ENCODE data around the gene DSCAML1. TPM values are rescaled to one million over a fixed set of nuclear protein-coding genes. Genes with fewer than 3 reads are reported as not detected.

Gene DSCAML1
- total RNA-seq, 1 experiment from 2014 or later: not detected

- no peaks in the 10 kb centered on the region for H3K79me2 ChIP-seq (ENCODE audit: insufficient read depth, low read length)
- H3K9me2 ChIP-seq (ENCODE audit: insufficient read depth): no peaks in the 10 kb centered on the region
- no peak overlapping the region for H3K4me3 ChIP-seq (replicated peaks in 1 of 2; ENCODE audit: low read depth in 1 of 2, low read length in 2 of 2)
- no peaks in the 10 kb centered on the region for H3K9me3 ChIP-seq (ENCODE audit: control insufficient read depth in 1 of 2, insufficient read depth in 1 of 2, low read depth in 1 of 2, low read length in 2 of 2)
- H3K4me1 ChIP-seq (ENCODE audit: control insufficient read depth in 1 of 2, insufficient read depth in 2 of 2, low read length in 2 of 2): no peaks in the 10 kb centered on the region
- peaks cover 41% of the 10 kb centered on the region for H3K27me3 ChIP-seq (ENCODE audit: insufficient read depth, low read length)
- no peak overlapping the region for H3K9ac ChIP-seq (ENCODE audit: low read length)
- no peaks in the 10 kb centered on the region for H3K36me3 ChIP-seq (ENCODE audit: control insufficient read depth in 1 of 2, insufficient read depth in 2 of 2, low read length in 2 of 2)
- no peak for ATAC-seq
- ChIA-PET RAD21 (ENCODE audit: low non-redundant PET in 1 of 2, low total read pairs in 2 of 2, uncharacterized antibody in 2 of 2, unreplicated experiment in 2 of 2) (no interaction called here), CTCF (no interaction called here), POLR2A (no interaction called here)
- no peak overlapping the region for H3K27ac ChIP-seq (ENCODE audit: low read depth, low read length)
- DNase-seq (ENCODE audit: low read depth, low spot score): no peak
- no TSS peak for BruUV-seq (replicated peaks)
- H4K20me1 ChIP-seq (ENCODE audit: insufficient read depth): no peaks in the 10 kb centered on the region
- no peak overlapping the region for H2AFZ ChIP-seq (ENCODE audit: low read depth, low read length, poor library complexity, severe bottlenecking)
- no peak overlapping the region for H3K4me2 ChIP-seq (ENCODE audit: low read length)
- TF ChIP-seq ZBTB33 (IDR thresholded peaks at IDR 0.05; ENCODE audit: extremely low read depth, insufficient replicate concordance, low read length) (no peak), EGR1 (IDR thresholded peaks at IDR 0.05; ENCODE audit: low read depth) (no peak), REST (IDR thresholded peaks at IDR 0.05; ENCODE audit: low read depth) (no peak), JUND (IDR thresholded peaks at IDR 0.05) (no peak), FOSL1 (IDR thresholded peaks at IDR 0.05; ENCODE audit: low read depth) (no peak), SRF (IDR thresholded peaks at IDR 0.05; ENCODE audit: low read depth) (no peak)
- TF ChIP-seq, protein P1, sequence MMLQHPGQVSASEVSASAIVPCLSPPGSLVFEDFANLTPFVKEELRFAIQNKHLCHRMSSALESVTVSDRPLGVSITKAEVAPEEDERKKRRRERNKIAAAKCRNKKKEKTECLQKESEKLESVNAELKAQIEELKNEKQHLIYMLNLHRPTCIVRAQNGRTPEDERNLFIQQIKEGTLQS (IDR thresholded peaks at IDR 0.05): no peak
- intact Hi-C loops (cut with micrococcal nuclease): no loop called here
Observed at GRCh38 chr11:117601006-117601708, 195.9 kb downstream of the DSCAML1 start.

Data from HCT116 (cell line).